ENCODE data around the gene PTPRT. TPM values are rescaled to one million over a fixed set of nuclear protein-coding genes. Genes with fewer than 3 reads are reported as not detected.

PTPRT gene
- total RNA-seq, 1 donor from 2014 or later: 23.5 TPM

GRCh38 chr20:42270539-42270938 lies 919.2 kb downstream of the PTPRT start:
- Histone ChIP-seq H3K36me3 (no peaks in the 10 kb centered on the region), H3K27ac (no peak overlapping the region), H3K9me3 (no peaks in the 10 kb centered on the region), H3K27me3 (no peaks in the 10 kb centered on the region), H3K4me1 (no peaks in the 10 kb centered on the region), H3K4me3 (no peak overlapping the region)
- no peak for DNase-seq (ENCODE audit: low spot score in 2 of 2)
- intact Hi-C loops (cut with DNase I): no loop called here
- TF ChIP-seq CTCF (IDR thresholded peaks at IDR 0.05): no peak

- no peak overlapping the region for H3K4me3 ChIP-seq
- H3K9me3 ChIP-seq: no peaks in the 10 kb centered on the region
- H3K27ac ChIP-seq: no peak overlapping the region
- no peaks in the 10 kb centered on the region for H3K4me1 ChIP-seq
- TF ChIP-seq CTCF (IDR thresholded peaks at IDR 0.05): no peak
- H3K36me3 ChIP-seq: no peaks in the 10 kb centered on the region
- H3K27me3 ChIP-seq: no peaks in the 10 kb centered on the region
- no peak for DNase-seq (ENCODE audit: low spot score in 2 of 2)
- intact Hi-C loops (cut with DNase I): no loop called here
These were observed 921.8 kb downstream of the PTPRT start for GRCh38 chr20:42267793-42268384.

DNA sequence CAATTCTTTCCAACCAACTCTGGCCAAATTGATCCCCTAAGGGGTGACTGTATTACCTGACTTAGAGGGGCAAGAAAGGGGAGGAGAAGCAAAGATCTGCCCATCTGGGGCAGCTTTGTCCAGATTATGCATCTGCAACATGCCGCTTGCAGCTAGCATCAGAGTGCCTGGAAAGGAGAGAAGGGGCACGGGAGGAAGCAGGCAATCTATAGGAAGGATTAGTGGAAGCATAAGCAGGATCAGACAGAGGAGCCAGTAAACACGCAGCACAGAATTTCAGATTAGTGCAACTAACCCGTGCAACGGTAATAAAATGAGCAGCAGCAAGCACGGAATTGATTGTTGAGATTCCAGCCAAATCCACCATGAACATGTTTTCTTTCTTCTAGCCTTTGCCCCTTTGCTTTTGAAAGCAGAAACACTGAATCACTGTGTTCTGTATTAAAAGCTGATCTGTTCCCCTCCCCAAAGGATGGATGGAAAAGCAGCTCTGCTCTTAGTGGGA lies 927.9 kb downstream of the PTPRT start:
- no peaks in the 10 kb centered on the region for H3K4me1 ChIP-seq
- no peak overlapping the region for H3K4me3 ChIP-seq
- no peaks in the 10 kb centered on the region for H3K27me3 ChIP-seq
- no peaks in the 10 kb centered on the region for H3K9me3 ChIP-seq
- intact Hi-C loops (cut with DNase I): no loop called here
- H3K36me3 ChIP-seq: no peaks in the 10 kb centered on the region
- no peak overlapping the region for H3K27ac ChIP-seq
- TF ChIP-seq CTCF (IDR thresholded peaks at IDR 0.05): no peak
- no peak for DNase-seq (ENCODE audit: low spot score in 2 of 2)

DNA sequence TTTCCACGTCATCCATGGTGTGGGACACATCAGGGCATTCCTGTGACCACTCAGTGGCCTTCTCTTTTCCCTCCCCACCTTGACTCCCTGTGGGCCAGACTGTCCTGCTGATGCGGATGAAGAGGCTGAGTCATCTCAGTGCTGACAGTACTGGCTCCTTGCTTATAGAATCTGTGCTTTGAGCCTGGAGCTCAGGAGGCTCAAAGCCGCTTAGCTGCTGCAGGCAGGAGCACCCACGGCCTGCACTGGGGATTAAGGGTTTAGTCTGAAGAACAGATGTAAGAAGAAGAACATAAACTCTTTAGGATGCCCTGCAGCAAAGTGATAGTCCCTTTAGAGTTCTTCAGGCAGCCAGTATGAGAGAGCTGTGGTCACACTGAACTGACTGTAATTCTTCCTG lies 929.5 kb downstream of the PTPRT start:
- H3K4me1 ChIP-seq: no peaks in the 10 kb centered on the region
- H3K27ac ChIP-seq: no peak overlapping the region
- intact Hi-C loops (cut with DNase I): no loop called here
- H3K4me3 ChIP-seq: no peak overlapping the region
- no peaks in the 10 kb centered on the region for H3K36me3 ChIP-seq
- TF ChIP-seq CTCF (IDR thresholded peaks at IDR 0.05): no peak
- no peaks in the 10 kb centered on the region for H3K9me3 ChIP-seq
- DNase-seq (ENCODE audit: low spot score in 2 of 2): no peak
- H3K27me3 ChIP-seq: no peaks in the 10 kb centered on the region

GRCh38 chr20:42259389-42259788 lies 930.3 kb downstream of the PTPRT start:
- no peak for TF ChIP-seq CTCF (IDR thresholded peaks at IDR 0.05)
- no peaks in the 10 kb centered on the region for H3K4me1 ChIP-seq
- no peak for DNase-seq (ENCODE audit: low spot score in 2 of 2)
- intact Hi-C loops (cut with DNase I): no loop called here
- no peaks in the 10 kb centered on the region for H3K36me3 ChIP-seq
- no peaks in the 10 kb centered on the region for H3K9me3 ChIP-seq
- H3K4me3 ChIP-seq: no peak overlapping the region
- no peaks in the 10 kb centered on the region for H3K27me3 ChIP-seq
- no peak overlapping the region for H3K27ac ChIP-seq
